ENCODE measurements around the gene GJC1. TPM values are rescaled to one million over a fixed set of nuclear protein-coding genes. Genes with fewer than 3 reads are reported as not detected.
A peak's percentile ranks its signal among the peaks of the same experiment; 100 is the strongest.

GJC1 gene
- total and polyA plus RNA-seq, 2 donors (not counting 1 experiment from before 2014, with no cell fraction given): 33.9 to 97.3 TPM

DNA sequence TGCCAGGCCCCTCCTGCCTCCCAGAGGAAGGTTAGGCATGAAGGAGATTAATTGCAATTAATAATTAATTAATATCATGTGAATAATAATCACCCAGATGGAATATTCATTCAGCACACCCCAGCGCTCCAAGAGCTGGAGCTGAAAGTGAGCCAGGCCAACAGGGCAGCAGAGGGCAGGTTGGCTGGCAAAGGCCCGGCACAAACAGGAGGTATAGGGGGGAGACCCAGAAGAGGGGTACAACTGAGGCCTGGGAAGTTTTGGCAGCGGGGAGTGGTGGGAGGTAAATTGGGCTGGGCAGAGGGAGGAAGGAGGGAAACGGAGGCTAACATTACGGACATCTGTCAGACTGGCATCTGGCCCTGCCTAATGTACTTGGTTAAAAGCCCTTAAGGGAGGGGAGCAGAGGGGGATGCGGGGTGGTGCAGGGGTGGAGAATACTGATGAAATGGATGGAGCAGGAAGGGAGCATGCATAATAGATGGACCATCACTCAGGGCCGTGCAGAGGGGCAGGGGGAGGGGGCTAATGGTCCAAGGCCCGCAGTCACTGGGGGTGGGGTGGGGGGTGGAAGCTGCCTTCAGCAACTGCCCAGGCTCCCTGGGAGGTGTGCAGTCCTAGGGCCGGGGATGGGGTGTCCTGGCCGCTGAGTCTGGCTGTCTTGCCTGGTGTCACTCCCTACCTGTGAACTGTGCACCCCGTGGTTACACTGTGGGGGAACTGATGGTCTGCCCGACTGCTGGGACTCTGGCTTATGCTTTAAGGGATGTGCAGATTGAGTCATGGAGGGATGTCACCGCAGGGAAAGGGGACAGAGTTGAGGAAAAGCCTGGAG lies 69.4 kb downstream of the GJC1 start:
- no peak overlapping the region for H3K9ac ChIP-seq (ENCODE audit: insufficient read depth, low read length)
- H4K20me1 ChIP-seq (ENCODE audit: control insufficient read depth, extremely low read depth, insufficient read depth, low read length): no peaks in the 10 kb centered on the region
- H3K4me1 ChIP-seq (ENCODE audit: control insufficient read depth, extremely low read depth, insufficient read depth, low read length): peaks cover 3% of the 10 kb centered on the region
- no peaks in the 10 kb centered on the region for H3K9me3 ChIP-seq (ENCODE audit: control insufficient read depth, insufficient read depth, low read depth, low read length)
- H3K36me3 ChIP-seq (ENCODE audit: control insufficient read depth, insufficient read depth, low read length): no peaks in the 10 kb centered on the region
- no peak overlapping the region for H2AFZ ChIP-seq (ENCODE audit: low read length)
- no peak overlapping the region for H3K4me2 ChIP-seq (ENCODE audit: extremely low read depth, insufficient read depth, low read length)
- DNase-seq (ENCODE audit: low read depth in 2 of 2): no peak
- TF ChIP-seq EZH2 (IDR thresholded peaks at IDR 0.05; ENCODE audit: low read length, missing control alignments): no peak
- H3K4me3 ChIP-seq (replicated peaks in 1 of 4; ENCODE audit: control extremely low read depth in 1 of 4, insufficient read depth in 1 of 4, low read depth in 3 of 4, low read length in 4 of 4): no peak overlapping the region
- H3K27ac ChIP-seq (ENCODE audit: insufficient read depth, low read length): no peak overlapping the region
- H3K27me3 ChIP-seq (ENCODE audit: control insufficient read depth, insufficient read depth, low read length): peaks cover 19% of the 10 kb centered on the region
- H3K79me2 ChIP-seq (ENCODE audit: control insufficient read depth, insufficient read depth, low read length): no peaks in the 10 kb centered on the region

DNA sequence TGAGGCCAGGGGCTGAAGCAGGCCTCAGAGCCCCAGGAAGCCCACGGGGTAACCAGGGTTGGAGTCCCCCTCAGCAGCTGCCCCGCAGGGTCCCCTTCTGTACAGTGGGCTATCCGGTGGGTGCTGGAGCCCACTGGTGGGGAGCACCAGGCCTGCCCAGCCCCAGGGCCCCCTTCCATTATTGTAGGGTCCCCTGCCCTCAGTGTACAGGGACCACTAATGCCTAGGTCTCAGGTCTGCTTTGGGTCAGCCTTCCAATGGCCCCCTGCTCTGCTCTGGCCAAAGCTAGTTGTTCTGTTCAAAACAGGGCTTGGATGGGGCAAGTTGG lies 70.2 kb downstream of the GJC1 start:
- Histone ChIP-seq H4K20me1 (ENCODE audit: control insufficient read depth, extremely low read depth, insufficient read depth, low read length) (no peaks in the 10 kb centered on the region), H3K4me3 (replicated peaks in 1 of 4; ENCODE audit: control extremely low read depth in 1 of 4, insufficient read depth in 1 of 4, low read depth in 3 of 4, low read length in 4 of 4) (no peak overlapping the region), H3K9me3 (ENCODE audit: control insufficient read depth, insufficient read depth, low read depth, low read length) (no peaks in the 10 kb centered on the region), H3K36me3 (ENCODE audit: control insufficient read depth, insufficient read depth, low read length) (no peaks in the 10 kb centered on the region), H3K27me3 (ENCODE audit: control insufficient read depth, insufficient read depth, low read length) (peaks cover 19% of the 10 kb centered on the region), H3K27ac (ENCODE audit: insufficient read depth, low read length) (no peak overlapping the region), H3K9ac (ENCODE audit: insufficient read depth, low read length) (no peak overlapping the region), H3K79me2 (ENCODE audit: control insufficient read depth, insufficient read depth, low read length) (no peaks in the 10 kb centered on the region), H2AFZ (ENCODE audit: low read length) (no peak overlapping the region), H3K4me1 (ENCODE audit: control insufficient read depth, extremely low read depth, insufficient read depth, low read length) (peaks cover 3% of the 10 kb centered on the region), H3K4me2 (ENCODE audit: extremely low read depth, insufficient read depth, low read length) (no peak overlapping the region)
- TF ChIP-seq, protein P1, sequence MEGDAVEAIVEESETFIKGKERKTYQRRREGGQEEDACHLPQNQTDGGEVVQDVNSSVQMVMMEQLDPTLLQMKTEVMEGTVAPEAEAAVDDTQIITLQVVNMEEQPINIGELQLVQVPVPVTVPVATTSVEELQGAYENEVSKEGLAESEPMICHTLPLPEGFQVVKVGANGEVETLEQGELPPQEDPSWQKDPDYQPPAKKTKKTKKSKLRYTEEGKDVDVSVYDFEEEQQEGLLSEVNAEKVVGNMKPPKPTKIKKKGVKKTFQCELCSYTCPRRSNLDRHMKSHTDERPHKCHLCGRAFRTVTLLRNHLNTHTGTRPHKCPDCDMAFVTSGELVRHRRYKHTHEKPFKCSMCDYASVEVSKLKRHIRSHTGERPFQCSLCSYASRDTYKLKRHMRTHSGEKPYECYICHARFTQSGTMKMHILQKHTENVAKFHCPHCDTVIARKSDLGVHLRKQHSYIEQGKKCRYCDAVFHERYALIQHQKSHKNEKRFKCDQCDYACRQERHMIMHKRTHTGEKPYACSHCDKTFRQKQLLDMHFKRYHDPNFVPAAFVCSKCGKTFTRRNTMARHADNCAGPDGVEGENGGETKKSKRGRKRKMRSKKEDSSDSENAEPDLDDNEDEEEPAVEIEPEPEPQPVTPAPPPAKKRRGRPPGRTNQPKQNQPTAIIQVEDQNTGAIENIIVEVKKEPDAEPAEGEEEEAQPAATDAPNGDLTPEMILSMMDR (conservative IDR thresholded peaks at IDR 0.05 in 1 of 2, IDR thresholded peaks at IDR 0.05 in 1 of 2; ENCODE audit: low read depth in 1 of 2, low read length in 2 of 2): no peak
- TF ChIP-seq EZH2 (IDR thresholded peaks at IDR 0.05; ENCODE audit: low read length, missing control alignments): no peak
- DNase-seq (ENCODE audit: low read depth in 2 of 2): no peak

DNA sequence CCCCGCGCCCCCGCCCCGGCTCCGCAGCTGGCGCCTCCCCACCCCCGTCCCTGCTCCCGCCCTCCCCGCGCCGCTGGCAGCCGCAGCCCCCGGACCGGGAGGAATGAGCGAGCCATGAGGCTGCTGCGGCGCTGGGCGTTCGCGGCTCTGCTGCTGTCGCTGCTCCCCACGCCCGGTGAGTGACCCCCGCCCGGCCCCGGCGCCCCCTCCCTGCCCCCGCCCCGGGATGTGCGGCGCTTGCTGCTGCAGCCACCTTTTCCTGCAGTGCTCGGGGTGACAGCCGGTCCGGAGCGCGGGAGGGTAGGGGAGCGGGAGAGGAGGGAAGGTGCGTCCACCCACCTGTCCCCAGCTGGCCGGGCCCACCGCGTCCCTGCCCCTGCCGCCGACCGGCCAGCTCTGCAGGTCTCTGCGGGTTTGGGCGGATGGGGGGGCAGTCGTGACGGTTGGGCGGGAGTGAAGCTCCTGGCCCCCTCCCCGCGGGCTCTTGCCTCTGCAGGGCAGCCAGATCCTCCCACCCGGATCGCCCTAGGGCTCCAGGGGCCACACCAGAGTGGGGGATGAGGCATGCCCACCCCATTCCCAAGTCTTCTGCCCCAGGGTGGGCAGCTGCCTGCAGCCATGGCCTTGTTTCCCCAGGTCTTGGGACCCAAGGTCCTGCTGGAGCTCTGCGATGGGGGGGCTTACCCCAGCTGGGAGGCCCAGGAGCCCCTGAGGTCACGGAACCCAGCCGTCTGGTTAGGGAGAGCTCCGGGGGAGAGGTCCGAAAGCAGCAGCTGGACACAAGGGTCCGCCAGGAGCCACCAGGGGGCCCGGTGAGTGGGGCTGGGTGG lies 70.8 kb downstream of the GJC1 start:
- H3K4me3 ChIP-seq (replicated peaks in 1 of 4; ENCODE audit: control extremely low read depth in 1 of 4, insufficient read depth in 1 of 4, low read depth in 3 of 4, low read length in 4 of 4): peak overlapping the region in 3 of 4 experiments; percentile 21 to 48 (median 22)
- no peak for TF ChIP-seq EZH2 (IDR thresholded peaks at IDR 0.05; ENCODE audit: low read length, missing control alignments)
- TF ChIP-seq, protein P1 (conservative IDR thresholded peaks at IDR 0.05 in 1 of 2, IDR thresholded peaks at IDR 0.05 in 1 of 2; ENCODE audit: low read depth in 1 of 2, low read length in 2 of 2): no peak
- H3K36me3 ChIP-seq (ENCODE audit: control insufficient read depth, insufficient read depth, low read length): no peaks in the 10 kb centered on the region
- H3K27me3 ChIP-seq (ENCODE audit: control insufficient read depth, insufficient read depth, low read length): peaks cover 19% of the 10 kb centered on the region
- H3K9ac ChIP-seq (ENCODE audit: insufficient read depth, low read length): no peak overlapping the region
- no peak for DNase-seq (ENCODE audit: low read depth in 2 of 2)
- H2AFZ ChIP-seq (ENCODE audit: low read length): no peak overlapping the region
- no peaks in the 10 kb centered on the region for H4K20me1 ChIP-seq (ENCODE audit: control insufficient read depth, extremely low read depth, insufficient read depth, low read length)
- no peaks in the 10 kb centered on the region for H3K79me2 ChIP-seq (ENCODE audit: control insufficient read depth, insufficient read depth, low read length)
- H3K4me1 ChIP-seq (ENCODE audit: control insufficient read depth, extremely low read depth, insufficient read depth, low read length): peaks cover 3% of the 10 kb centered on the region
- no peaks in the 10 kb centered on the region for H3K9me3 ChIP-seq (ENCODE audit: control insufficient read depth, insufficient read depth, low read depth, low read length)
- H3K27ac ChIP-seq (ENCODE audit: insufficient read depth, low read length): no peak overlapping the region
- peak overlapping the region; percentile 82 for H3K4me2 ChIP-seq (ENCODE audit: extremely low read depth, insufficient read depth, low read length)
